Sigmoid colon (tissue), 4 donors: Measurements from ENCODE around the gene TTLL11.

Source experiments
- EP300 ChIP-seq, 4 donors: sonication (generic); formaldehyde crosslinking; IDR thresholded peaks; one replicate each; pipeline ENCODE4 v1.6.1; 2017; ENCODE audit warnings: antibody characterized with exemption in 4 of 4
- POLR2A ChIP-seq, 2 donors: fragments of 450-650 bp; IDR thresholded peaks; one replicate each; pipeline ENCODE4 v1.6.1; 2016; ENCODE audit warnings: antibody characterized with exemption in 2 of 2, mild to moderate bottlenecking in 2 of 2, moderate library complexity in 2 of 2
- POLR2AphosphoS5 ChIP-seq, 4 donors: sonication (generic); formaldehyde crosslinking; IDR thresholded peaks; one replicate each; pipeline ENCODE4 v1.6.1; 2017; ENCODE audit warnings: antibody characterized with exemption in 4 of 4
- TF ChIP-seq, protein P1 (sequence below), 4 experiments: fragments of 450-650 bp in 3 of 4; fragments of 200-600 bp in 1 of 4; IDR thresholded peaks; one replicate each; pipeline ENCODE4 v1.5.1; 2016 to 2019; ENCODE audit warnings: antibody characterized with exemption in 4 of 4, mild to moderate bottlenecking in 3 of 4, moderate library complexity in 2 of 4

DNA sequence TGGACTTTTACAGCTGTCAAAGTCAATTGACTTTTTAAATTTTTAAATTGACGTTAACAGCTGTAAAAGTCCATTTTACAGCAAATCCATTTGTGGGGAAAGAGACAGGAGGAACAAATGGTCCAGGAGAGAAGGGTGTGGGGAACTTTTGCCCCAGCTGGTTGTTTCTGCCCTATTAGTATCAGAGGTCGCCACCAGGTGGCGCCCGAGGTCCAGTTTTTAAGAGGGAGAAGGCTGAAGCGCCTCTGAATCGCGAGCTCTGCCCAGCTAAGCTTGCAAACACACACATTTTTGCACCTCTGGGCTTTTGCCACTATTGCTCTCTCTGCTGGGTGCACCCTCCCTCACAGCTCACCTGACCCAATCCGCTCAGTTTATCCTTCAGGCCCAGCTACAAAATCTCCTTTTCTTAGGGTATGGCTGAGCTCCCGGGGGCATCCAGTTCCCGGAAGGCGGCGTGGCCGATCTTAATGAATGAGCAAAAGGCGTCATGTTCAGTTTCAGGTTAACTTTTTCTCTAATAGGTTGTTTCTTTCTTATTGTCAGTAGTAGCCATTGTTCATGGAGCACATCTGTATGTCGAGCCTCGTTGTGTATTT lies 6.3 kb upstream of the TTLL11 start:
- no peak for TF ChIP-seq POLR2A (IDR thresholded peaks at IDR 0.05)
- TF ChIP-seq, protein P1, sequence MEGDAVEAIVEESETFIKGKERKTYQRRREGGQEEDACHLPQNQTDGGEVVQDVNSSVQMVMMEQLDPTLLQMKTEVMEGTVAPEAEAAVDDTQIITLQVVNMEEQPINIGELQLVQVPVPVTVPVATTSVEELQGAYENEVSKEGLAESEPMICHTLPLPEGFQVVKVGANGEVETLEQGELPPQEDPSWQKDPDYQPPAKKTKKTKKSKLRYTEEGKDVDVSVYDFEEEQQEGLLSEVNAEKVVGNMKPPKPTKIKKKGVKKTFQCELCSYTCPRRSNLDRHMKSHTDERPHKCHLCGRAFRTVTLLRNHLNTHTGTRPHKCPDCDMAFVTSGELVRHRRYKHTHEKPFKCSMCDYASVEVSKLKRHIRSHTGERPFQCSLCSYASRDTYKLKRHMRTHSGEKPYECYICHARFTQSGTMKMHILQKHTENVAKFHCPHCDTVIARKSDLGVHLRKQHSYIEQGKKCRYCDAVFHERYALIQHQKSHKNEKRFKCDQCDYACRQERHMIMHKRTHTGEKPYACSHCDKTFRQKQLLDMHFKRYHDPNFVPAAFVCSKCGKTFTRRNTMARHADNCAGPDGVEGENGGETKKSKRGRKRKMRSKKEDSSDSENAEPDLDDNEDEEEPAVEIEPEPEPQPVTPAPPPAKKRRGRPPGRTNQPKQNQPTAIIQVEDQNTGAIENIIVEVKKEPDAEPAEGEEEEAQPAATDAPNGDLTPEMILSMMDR (IDR thresholded peaks at IDR 0.05), result peak; percentile 47 to 88 (median 78)
- TF ChIP-seq POLR2AphosphoS5 (IDR thresholded peaks at IDR 0.05), result no peak
- no peak for TF ChIP-seq EP300 (IDR thresholded peaks at IDR 0.05)
